ENCODE data around the gene KIF3B.
"Not testable (repeated sequence)": the region's sequence is repeated elsewhere in the genome, so short reads cannot be mapped to it uniquely, and the experiment has no call there.

Gene KIF3B

GRCh38 chr20:32357869-32358631, 80.6 kb downstream of the KIF3B start, which contains the start of gene ASXL1:
ASXL1 (plus strand) TSS chr20:32358331; CDS start chr20:32358776, 445 bp downstream.
- DNase-seq = peak; percentile 96

- DNase-seq = no peak
These were observed 81.1 kb downstream of the KIF3B start for GRCh38 chr20:32358632-32358882.

GRCh38 chr20:32358883-32359632, 81.6 kb downstream of the KIF3B start:
- peak; percentile 73 for DNase-seq

- DNase-seq = peak; percentile 32
These were observed 82.3 kb downstream of the KIF3B start for GRCh38 chr20:32359633-32360332.

- no peak for DNase-seq
These were observed 82.8 kb downstream of the KIF3B start for GRCh38 chr20:32360333-32360634.

- DNase-seq = peak; percentile 31
These were observed 85.5 kb downstream of the KIF3B start for GRCh38 chr20:32362901-32363364.

GRCh38 chr20:32363492-32363891, 86.0 kb downstream of the KIF3B start:
- DNase-seq = no peak

GRCh38 chr20:32364554-32365208, 87.2 kb downstream of the KIF3B start:
- DNase-seq = no peak

- no peak for DNase-seq
These were observed 88.1 kb downstream of the KIF3B start for GRCh38 chr20:32365564-32365963.

- DNase-seq = no peak
These were observed 88.9 kb downstream of the KIF3B start for GRCh38 chr20:32366380-32366779.

GRCh38 chr20:32368323-32368722, 90.9 kb downstream of the KIF3B start:
- no peak for DNase-seq

- no peak for DNase-seq
These were observed 91.5 kb downstream of the KIF3B start for GRCh38 chr20:32368925-32369324.

- DNase-seq = no peak
These were observed 93.4 kb downstream of the KIF3B start for GRCh38 chr20:32370897-32371296.

GRCh38 chr20:32378461-32378860, 101.0 kb downstream of the KIF3B start:
- DNase-seq = no peak

GRCh38 chr20:32380037-32380436, 102.6 kb downstream of the KIF3B start:
- not testable (repeated sequence) for DNase-seq

- DNase-seq = no peak
These were observed 103.3 kb downstream of the KIF3B start for GRCh38 chr20:32380745-32381144.

GRCh38 chr20:32382102-32382950, 104.9 kb downstream of the KIF3B start:
- no peak for DNase-seq

GRCh38 chr20:32383441-32383840, 106.0 kb downstream of the KIF3B start:
- not testable (repeated sequence) for DNase-seq

Data from CD4-positive, alpha-beta T cell treated with Interleukin-17A for 1 hour (primary cell).